ENCODE measurements around the gene SSBP3. TPM values are rescaled to one million over a fixed set of nuclear protein-coding genes. Genes with fewer than 3 reads are reported as not detected.
A peak's percentile ranks its signal among the peaks of the same experiment; 100 is the strongest.

Gene SSBP3
- total RNA-seq, 4 donors from 2014 or later, result 26.4 to 49.5 (median 37.1) TPM

DNA sequence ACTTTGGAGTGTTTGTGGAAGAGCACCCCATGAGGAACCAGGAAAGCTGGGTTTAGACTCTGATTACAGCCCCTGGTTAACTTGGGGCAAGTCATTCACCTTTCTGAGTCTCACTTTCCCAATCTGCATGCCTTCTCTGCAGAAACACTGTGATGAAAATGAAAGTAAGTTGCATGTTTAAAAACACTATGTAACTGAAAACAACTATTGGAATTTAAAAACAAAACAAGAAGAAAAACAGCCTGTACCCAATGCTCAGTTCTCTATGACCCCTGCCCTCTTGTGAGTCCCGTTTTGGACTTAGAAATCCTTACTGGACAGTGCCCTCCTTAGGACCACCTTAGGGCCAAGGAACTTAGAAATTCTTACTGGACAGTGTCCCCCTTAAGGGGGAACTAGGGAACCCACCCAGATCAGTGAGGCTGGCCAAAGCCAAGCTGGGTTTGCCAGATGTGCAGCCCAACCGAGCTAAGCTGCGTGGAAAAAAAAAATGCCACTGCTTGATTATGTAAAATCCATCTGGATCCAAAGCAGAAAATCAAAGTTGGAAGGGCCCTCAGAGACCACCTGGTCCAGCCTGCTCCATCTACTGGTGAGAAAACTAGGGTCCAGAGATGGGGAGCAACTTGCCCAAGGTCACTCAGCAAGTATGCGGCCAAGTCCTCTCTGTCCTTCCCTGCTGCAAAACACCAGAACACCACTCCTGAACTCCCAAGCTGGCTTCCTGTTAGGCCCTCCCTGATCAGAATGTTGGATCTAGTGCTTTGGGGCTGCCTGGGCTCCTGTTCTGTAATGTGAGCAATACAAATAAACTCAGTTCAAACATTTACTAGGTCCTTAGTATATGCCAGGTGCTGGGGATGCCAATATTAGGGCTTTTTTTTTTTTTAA lies 128.5 kb downstream of the SSBP3 start:
- 46% methylated on average over 4 of the region's 4 CpGs for WGBS
- H3K27ac ChIP-seq, result peak overlapping the region; percentile 79
- no peaks in the 10 kb centered on the region for H3K27me3 ChIP-seq
- TF ChIP-seq EP300 (IDR thresholded peaks at IDR 0.05), result no peak
- no peak for TF ChIP-seq POLR2AphosphoS5 (IDR thresholded peaks at IDR 0.05)
- no peak for TF ChIP-seq POLR2A (IDR thresholded peaks at IDR 0.05)
- peaks cover 82% of the 10 kb centered on the region for H3K4me1 ChIP-seq
- H3K4me3 ChIP-seq, result no peak overlapping the region
- H3K9me3 ChIP-seq, result no peaks in the 10 kb centered on the region
- peaks cover 4% of the 10 kb centered on the region for H3K36me3 ChIP-seq
- DNase-seq (ENCODE audit: low spot score in 2 of 2), result no peak

- H3K27ac ChIP-seq, result peak overlapping the region; percentile 79
- H3K27me3 ChIP-seq, result no peaks in the 10 kb centered on the region
- WGBS, result 89% methylated on average over 11 of the region's 11 CpGs
- DNase-seq (ENCODE audit: low spot score in 2 of 2), result no peak
- H3K36me3 ChIP-seq, result peaks cover 4% of the 10 kb centered on the region
- TF ChIP-seq POLR2AphosphoS5 (IDR thresholded peaks at IDR 0.05) (no peak), EP300 (IDR thresholded peaks at IDR 0.05) (no peak), POLR2A (IDR thresholded peaks at IDR 0.05) (no peak)
- TF ChIP-seq, protein P1, sequence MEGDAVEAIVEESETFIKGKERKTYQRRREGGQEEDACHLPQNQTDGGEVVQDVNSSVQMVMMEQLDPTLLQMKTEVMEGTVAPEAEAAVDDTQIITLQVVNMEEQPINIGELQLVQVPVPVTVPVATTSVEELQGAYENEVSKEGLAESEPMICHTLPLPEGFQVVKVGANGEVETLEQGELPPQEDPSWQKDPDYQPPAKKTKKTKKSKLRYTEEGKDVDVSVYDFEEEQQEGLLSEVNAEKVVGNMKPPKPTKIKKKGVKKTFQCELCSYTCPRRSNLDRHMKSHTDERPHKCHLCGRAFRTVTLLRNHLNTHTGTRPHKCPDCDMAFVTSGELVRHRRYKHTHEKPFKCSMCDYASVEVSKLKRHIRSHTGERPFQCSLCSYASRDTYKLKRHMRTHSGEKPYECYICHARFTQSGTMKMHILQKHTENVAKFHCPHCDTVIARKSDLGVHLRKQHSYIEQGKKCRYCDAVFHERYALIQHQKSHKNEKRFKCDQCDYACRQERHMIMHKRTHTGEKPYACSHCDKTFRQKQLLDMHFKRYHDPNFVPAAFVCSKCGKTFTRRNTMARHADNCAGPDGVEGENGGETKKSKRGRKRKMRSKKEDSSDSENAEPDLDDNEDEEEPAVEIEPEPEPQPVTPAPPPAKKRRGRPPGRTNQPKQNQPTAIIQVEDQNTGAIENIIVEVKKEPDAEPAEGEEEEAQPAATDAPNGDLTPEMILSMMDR (IDR thresholded peaks at IDR 0.05), result no peak
- peaks cover 85% of the 10 kb centered on the region for H3K4me1 ChIP-seq
- H3K4me3 ChIP-seq, result no peak overlapping the region
- H3K9me3 ChIP-seq, result no peaks in the 10 kb centered on the region
These were observed 129.4 kb downstream of the SSBP3 start for GRCh38 chr1:54276617-54277450.

- WGBS, result 33% methylated on average over 3 of the region's 3 CpGs
- TF ChIP-seq POLR2A (IDR thresholded peaks at IDR 0.05), result no peak
- TF ChIP-seq, protein P1 (IDR thresholded peaks at IDR 0.05), result peak in 1 of 2 donors; percentile 10
- no peak for TF ChIP-seq EP300 (IDR thresholded peaks at IDR 0.05)
- peak in 2 of 3 donors; percentile 55 to 84 for TF ChIP-seq POLR2AphosphoS5 (IDR thresholded peaks at IDR 0.05)
- H3K27me3 ChIP-seq, result no peaks in the 10 kb centered on the region
- H3K4me3 ChIP-seq, result no peak overlapping the region
- peaks cover 78% of the 10 kb centered on the region for H3K4me1 ChIP-seq
- H3K36me3 ChIP-seq, result peaks cover 4% of the 10 kb centered on the region
- H3K9me3 ChIP-seq, result no peaks in the 10 kb centered on the region
- peak overlapping the region; percentile 86 for H3K27ac ChIP-seq
- DNase-seq (ENCODE audit: low spot score in 2 of 2), result peak; percentile 87 to 89
These were observed 130.8 kb downstream of the SSBP3 start for GRCh38 chr1:54275349-54275748.

DNA sequence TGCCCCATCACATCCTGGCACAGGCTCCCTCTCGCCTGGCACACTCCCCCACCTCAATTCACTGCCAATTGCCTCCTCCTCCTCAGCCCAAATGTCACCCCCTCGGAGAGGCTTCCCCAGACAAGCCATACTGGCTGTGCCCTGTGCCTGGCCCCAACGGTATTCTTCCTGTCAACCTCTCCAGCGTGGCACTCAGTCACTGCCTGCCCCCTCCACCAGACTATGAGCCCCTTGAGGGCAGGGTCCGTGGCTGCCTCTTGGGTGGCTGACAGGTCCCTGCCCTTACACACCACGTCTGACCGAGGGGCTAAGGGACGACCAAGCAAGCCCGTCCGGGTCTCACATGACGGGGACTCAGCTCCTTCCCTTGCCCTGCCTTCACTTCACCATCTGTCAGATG lies 131.3 kb downstream of the SSBP3 start:
- peak overlapping the region; percentile 86 for H3K27ac ChIP-seq
- DNase-seq (ENCODE audit: low spot score in 2 of 2), result no peak
- TF ChIP-seq, protein P1 (IDR thresholded peaks at IDR 0.05), result no peak
- TF ChIP-seq EP300 (IDR thresholded peaks at IDR 0.05), result no peak
- TF ChIP-seq POLR2AphosphoS5 (IDR thresholded peaks at IDR 0.05), result no peak
- TF ChIP-seq POLR2A (IDR thresholded peaks at IDR 0.05), result no peak
- H3K4me1 ChIP-seq, result peaks cover 78% of the 10 kb centered on the region
- H3K27me3 ChIP-seq, result no peaks in the 10 kb centered on the region
- WGBS, result 45% methylated on average over 11 of the region's 11 CpGs
- H3K9me3 ChIP-seq, result no peaks in the 10 kb centered on the region
- no peak overlapping the region for H3K4me3 ChIP-seq
- peaks cover under 1% of the 10 kb centered on the region for H3K36me3 ChIP-seq

DNA sequence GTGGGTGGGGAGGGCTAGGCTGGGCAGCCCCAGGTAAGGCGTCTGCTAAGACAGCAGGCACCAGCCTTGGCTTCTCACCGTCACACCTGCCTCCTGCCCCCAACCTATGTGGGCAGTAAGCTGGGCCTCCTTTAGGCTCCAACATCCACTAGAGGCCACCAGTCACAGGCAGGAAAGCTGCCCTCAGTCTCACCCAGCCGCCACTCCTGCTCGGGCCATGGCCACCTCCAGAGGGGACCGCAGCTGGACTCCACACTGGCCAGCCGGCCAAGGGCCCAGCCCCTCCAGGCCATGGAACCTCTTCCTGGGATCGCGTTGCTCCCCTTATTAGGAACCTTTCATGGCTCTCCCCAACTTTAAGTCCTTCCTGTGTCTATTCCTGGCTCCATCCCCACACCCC lies 131.7 kb downstream of the SSBP3 start:
- TF ChIP-seq, protein P1 (IDR thresholded peaks at IDR 0.05), result no peak
- TF ChIP-seq POLR2A (IDR thresholded peaks at IDR 0.05), result no peak
- no peak for TF ChIP-seq EP300 (IDR thresholded peaks at IDR 0.05)
- H3K4me1 ChIP-seq, result peaks cover 75% of the 10 kb centered on the region
- WGBS, result 65% methylated on average over 4 of the region's 8 CpGs
- H3K9me3 ChIP-seq, result no peaks in the 10 kb centered on the region
- H3K36me3 ChIP-seq, result no peaks in the 10 kb centered on the region
- H3K4me3 ChIP-seq, result no peak overlapping the region
- no peaks in the 10 kb centered on the region for H3K27me3 ChIP-seq
- peak overlapping the region; percentile 86 for H3K27ac ChIP-seq
- DNase-seq (ENCODE audit: low spot score in 2 of 2), result no peak

Measured in suprapubic skin (tissue), 4 donors.